BLaER1 treated with 17β-estradiol and CSF1 and Interleukin-3, amounts not matched to agents 10 nM and 100 nM (cell line): ENCODE results near the gene KCNK1.
"Not testable (repeated sequence)": the region's sequence is repeated elsewhere in the genome, so short reads cannot be mapped to it uniquely, and the experiment has no call there.

Experiments used
- H3K27ac ChIP-seq, 11 experiments: shearing (Covaris generic); formaldehyde crosslinking; 2 replicates each; pipeline ENCODE4 v1.8.1; 2022
- H3K27me3 ChIP-seq, 11 experiments: shearing (Covaris generic); formaldehyde crosslinking; 2 replicates each; pipeline ENCODE4 v1.8.1; 2022
- H3K36me3 ChIP-seq, 11 experiments: shearing (Covaris generic); formaldehyde crosslinking; 2 replicates each; pipeline ENCODE4 v1.8.1; 2022
- H3K4me1 ChIP-seq, 10 experiments: shearing (Covaris generic); formaldehyde crosslinking; 2 replicates each; pipeline ENCODE4 v1.8.1; 2022
- H3K4me2 ChIP-seq, 11 experiments: shearing (Covaris generic); formaldehyde crosslinking; 2 replicates each; pipeline ENCODE4 v1.8.1; 2022
- H3K4me3 ChIP-seq, 10 experiments: shearing (Covaris generic); formaldehyde crosslinking; 2 replicates each; pipeline ENCODE4 v1.8.1; 2022
- H3K9ac ChIP-seq, 11 experiments: shearing (Covaris generic); formaldehyde crosslinking; 2 replicates each; pipeline ENCODE4 v1.8.1; 2022
- H3K9me3 ChIP-seq, 11 experiments: shearing (Covaris generic); formaldehyde crosslinking; replicated peaks in 1 of 11; 2 replicates each; pipeline ENCODE4 v1.8.1; 2022
- H4K20me1 ChIP-seq, 11 experiments: shearing (Covaris generic); formaldehyde crosslinking; 2 replicates each; pipeline ENCODE4 v1.8.1; 2022
- Cebpa-rat ChIP-seq, 11 experiments: shearing (Covaris generic); IDR thresholded peaks; 2 replicates each; pipeline ENCODE4 v1.8.1; 2022

KCNK1 gene

DNA sequence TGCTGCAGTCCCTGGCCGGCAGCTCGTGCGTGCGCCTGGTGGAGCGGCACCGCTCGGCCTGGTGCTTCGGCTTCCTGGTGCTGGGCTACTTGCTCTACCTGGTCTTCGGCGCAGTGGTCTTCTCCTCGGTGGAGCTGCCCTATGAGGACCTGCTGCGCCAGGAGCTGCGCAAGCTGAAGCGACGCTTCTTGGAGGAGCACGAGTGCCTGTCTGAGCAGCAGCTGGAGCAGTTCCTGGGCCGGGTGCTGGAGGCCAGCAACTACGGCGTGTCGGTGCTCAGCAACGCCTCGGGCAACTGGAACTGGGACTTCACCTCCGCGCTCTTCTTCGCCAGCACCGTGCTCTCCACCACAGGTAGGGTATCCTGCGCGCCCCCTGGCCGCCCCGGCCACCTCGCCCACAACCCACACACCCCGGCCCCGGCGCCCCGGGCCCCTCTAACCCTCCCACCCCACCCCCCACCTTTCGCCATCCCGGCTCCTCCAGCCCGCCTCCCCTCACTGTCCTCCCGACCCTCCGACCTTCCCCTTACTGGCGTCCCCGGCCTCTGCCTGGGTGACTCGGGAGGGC, 352 bp downstream of the KCNK1 start:
- no peak overlapping the region for H3K27ac ChIP-seq
- no peak overlapping the region for H3K4me2 ChIP-seq
- no peaks in the 10 kb centered on the region for H3K36me3 ChIP-seq
- TF ChIP-seq Cebpa-rat (IDR thresholded peaks at IDR 0.05), result no peak
- H3K4me1 ChIP-seq, result no peaks in the 10 kb centered on the region
- peaks cover 7 to 20% (median 15%) of the 10 kb centered on the region in 11 experiments; a peak in 18 of 22 replicates for H3K9me3 ChIP-seq
- H3K4me3 ChIP-seq, result no peak overlapping the region
- H3K27me3 ChIP-seq, result no peaks in the 10 kb centered on the region
- H4K20me1 ChIP-seq, result no peaks in the 10 kb centered on the region
- H3K9ac ChIP-seq, result no peak overlapping the region

DNA sequence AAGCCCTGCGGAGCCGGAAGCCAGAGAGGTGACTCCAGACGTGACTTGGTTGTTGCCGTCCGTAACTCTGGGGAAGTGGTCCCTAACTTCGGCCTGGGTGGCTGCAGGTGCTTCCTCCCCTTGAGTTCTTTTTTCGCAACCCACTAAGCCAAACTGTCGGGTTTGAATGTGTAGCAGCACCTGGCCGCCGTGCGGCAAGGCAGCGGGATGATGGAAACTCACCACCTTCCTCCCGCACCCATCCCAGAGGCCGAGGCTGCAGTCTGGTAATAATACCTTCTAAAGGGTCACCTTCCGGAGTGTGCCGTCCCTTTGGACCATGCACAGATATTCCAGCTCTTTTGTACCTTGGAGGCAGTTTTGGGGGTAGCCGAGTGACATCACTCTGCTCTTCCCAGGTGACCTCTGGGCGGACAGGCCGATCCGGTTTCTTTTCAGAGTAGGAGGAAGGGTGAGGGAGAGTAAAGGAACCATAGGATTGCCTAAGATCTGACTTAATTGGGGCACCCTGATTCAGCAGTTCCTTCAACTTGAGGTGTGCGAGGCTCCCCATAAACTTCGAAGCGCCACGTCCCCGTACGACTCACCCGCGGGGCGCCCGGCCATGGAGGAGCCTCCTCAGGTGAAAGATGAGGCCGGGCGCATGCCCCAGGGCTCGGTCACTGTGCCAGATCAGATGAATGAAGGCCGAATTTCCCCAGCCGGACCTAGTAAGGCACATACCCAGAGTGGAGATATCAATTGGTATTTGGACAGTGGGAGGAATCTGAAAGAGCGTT, 1.0 kb downstream of the KCNK1 start:
- H3K36me3 ChIP-seq, result no peaks in the 10 kb centered on the region
- no peak for TF ChIP-seq Cebpa-rat (IDR thresholded peaks at IDR 0.05)
- no peak overlapping the region for H3K9ac ChIP-seq
- H3K4me1 ChIP-seq, result no peaks in the 10 kb centered on the region
- no peak overlapping the region for H3K4me2 ChIP-seq
- no peaks in the 10 kb centered on the region for H4K20me1 ChIP-seq
- no peaks in the 10 kb centered on the region for H3K27me3 ChIP-seq
- H3K9me3 ChIP-seq, result peaks cover 7 to 20% (median 15%) of the 10 kb centered on the region in 11 experiments; a peak in 18 of 22 replicates
- H3K27ac ChIP-seq, result no peak overlapping the region
- no peak overlapping the region for H3K4me3 ChIP-seq

DNA sequence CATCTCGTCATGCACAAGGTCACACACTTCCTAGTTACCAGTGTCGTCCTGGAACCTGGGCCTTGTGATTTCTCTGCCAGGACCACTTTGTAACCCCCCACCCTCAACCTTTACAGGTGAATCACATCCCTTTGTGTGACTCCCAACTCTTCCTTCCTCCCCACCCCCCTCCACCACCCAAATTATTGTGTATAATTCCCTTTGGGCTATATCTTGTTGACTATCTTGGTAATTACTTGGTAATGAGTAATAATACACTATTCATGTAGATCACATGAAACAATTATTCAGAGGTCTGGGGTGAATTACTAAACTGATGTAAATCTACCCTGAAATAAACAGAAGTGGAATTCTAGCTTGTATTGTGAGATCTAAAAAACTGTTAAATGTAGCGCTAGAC, 1.7 kb downstream of the KCNK1 start:
- Histone ChIP-seq H3K9ac (no peak overlapping the region), H3K36me3 (no peaks in the 10 kb centered on the region), H3K4me1 (no peaks in the 10 kb centered on the region), H3K9me3 (peaks cover 7 to 20% (median 15%) of the 10 kb centered on the region in 11 experiments; a peak in 18 of 22 replicates), H3K27me3 (no peaks in the 10 kb centered on the region), H4K20me1 (no peaks in the 10 kb centered on the region), H3K27ac (no peak overlapping the region), H3K4me3 (no peak overlapping the region), H3K4me2 (no peak overlapping the region)
- TF ChIP-seq Cebpa-rat (IDR thresholded peaks at IDR 0.05), result no peak

DNA sequence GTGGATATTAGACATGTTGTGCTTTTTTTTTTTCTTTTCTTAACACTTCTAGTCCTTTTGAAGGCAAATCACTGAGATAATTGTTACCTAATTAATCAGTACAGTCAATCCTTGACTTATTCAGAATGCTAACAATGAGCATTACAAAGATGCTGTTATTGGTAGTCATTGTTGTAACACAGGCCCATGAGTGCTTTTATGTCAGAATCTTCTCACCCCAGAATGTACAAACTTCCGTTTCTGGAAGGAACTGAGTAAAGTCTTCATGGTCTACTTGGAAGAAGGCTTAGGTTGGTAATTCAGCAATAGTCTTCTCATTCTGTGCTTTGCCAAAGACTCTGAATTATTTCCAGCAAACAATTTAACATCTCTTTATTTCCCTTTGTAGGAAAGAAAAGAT, 3.1 kb downstream of the KCNK1 start:
- Histone ChIP-seq H3K4me2 (no peak overlapping the region), H3K9ac (no peak overlapping the region), H3K27ac (no peak overlapping the region), H3K27me3 (no peaks in the 10 kb centered on the region), H4K20me1 (no peaks in the 10 kb centered on the region), H3K4me1 (no peaks in the 10 kb centered on the region), H3K9me3 (peaks cover 7 to 20% (median 15%) of the 10 kb centered on the region in 11 experiments; a peak in 18 of 22 replicates), H3K36me3 (no peaks in the 10 kb centered on the region), H3K4me3 (no peak overlapping the region)
- TF ChIP-seq Cebpa-rat (IDR thresholded peaks at IDR 0.05), result no peak

DNA sequence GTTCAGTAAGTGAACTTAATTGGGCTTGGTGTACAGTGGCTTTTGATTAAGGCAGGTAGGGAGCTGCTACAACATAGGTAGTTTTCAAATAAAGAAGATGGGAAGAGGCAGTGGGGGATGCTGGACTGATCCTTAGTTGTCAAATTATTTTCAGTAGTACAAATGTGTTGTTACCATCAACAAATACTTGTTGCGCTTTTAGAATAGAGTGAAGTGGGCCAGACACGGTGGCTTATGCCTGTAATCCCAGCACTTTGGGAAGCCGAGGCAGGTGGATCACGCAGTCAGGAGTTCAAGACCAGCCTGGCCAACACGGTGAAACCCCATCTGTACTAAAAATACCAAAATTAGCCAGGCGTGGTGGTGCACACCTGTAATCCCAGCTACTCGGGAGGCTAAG, 5.5 kb downstream of the KCNK1 start:
- H3K27me3 ChIP-seq, H3K27ac ChIP-seq, H3K9me3 ChIP-seq, H4K20me1 ChIP-seq, H3K36me3 ChIP-seq, H3K9ac ChIP-seq, H3K4me2 ChIP-seq, H3K4me3 ChIP-seq, H3K4me1 ChIP-seq: not testable (repeated sequence)

DNA sequence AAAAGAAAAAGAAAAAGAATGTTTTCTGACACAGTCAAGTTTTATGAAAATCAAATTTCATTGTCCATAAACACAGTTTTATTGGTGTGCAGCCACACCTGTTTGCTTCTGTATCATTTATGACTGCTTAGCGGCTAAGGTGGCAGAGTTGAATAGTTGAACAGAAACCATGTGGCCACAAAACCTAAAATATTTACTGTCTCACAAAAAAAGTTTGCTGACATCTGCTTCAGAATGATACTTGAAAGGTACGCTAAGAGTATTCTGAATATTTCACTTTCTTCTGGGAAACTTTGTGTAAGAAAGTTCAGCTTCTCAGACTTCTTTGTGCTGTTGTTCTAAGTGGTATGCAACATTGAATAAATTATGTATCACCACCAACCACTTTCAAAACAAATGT, 6.2 kb downstream of the KCNK1 start:
- Histone ChIP-seq H3K36me3 (no peaks in the 10 kb centered on the region), H3K4me2 (no peak overlapping the region), H3K4me1 (no peaks in the 10 kb centered on the region), H3K27ac (no peak overlapping the region), H3K4me3 (no peak overlapping the region), H4K20me1 (no peaks in the 10 kb centered on the region), H3K27me3 (no peaks in the 10 kb centered on the region), H3K9me3 (peaks cover 0 to 4% (median 3%) of the 10 kb centered on the region in 11 experiments; a peak in 14 of 22 replicates), H3K9ac (no peak overlapping the region)
- no peak for TF ChIP-seq Cebpa-rat (IDR thresholded peaks at IDR 0.05)

DNA sequence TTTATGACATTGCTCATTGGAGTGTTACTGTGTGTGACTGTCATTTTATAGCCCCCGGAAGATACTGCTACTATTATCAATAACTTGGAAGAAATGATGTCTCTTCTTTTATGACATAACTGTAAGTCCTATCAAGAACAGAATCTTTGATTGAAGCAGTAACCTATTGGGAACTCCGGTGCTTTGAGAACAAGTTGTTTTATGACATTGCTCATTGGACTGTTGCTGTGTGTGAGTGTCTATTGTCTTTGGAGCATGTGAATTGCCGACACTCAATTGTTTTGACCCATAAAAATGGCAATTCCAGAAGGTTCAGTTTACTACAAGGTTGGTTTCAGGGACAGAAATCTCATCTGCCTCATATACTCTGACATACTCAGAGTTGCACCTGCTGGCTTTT, 8.0 kb downstream of the KCNK1 start:
- Histone ChIP-seq H3K4me2 (no peak overlapping the region), H3K27me3 (no peaks in the 10 kb centered on the region)
- no peak for TF ChIP-seq Cebpa-rat (IDR thresholded peaks at IDR 0.05)

DNA sequence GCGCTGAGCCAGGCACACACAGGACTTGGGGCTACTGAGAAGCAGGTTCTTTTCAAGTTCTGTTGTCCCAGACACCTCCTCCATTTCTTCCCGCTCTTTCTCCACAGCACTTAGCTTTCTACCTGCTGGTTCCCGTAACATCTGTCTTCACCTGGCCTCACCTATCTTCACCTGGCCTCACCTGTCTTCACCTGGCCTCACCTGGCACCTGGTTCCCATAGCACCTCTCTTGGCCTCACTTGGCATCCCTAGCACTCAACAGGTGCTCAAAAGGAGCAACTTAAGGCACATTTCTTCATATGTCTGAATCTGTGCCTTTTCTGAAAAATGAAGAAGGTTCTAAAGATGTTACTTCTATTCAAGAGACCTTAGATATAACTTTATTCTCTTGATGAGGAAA, 10.4 kb downstream of the KCNK1 start:
- H3K27me3 ChIP-seq, result no peaks in the 10 kb centered on the region
- H3K9ac ChIP-seq, result no peak overlapping the region
- no peak overlapping the region for H3K4me2 ChIP-seq
- no peak overlapping the region for H3K4me3 ChIP-seq
- no peaks in the 10 kb centered on the region for H3K36me3 ChIP-seq
- no peaks in the 10 kb centered on the region for H3K9me3 ChIP-seq
- no peaks in the 10 kb centered on the region for H3K4me1 ChIP-seq
- no peak overlapping the region for H3K27ac ChIP-seq
- TF ChIP-seq Cebpa-rat (IDR thresholded peaks at IDR 0.05), result no peak
- no peaks in the 10 kb centered on the region for H4K20me1 ChIP-seq

More for the DNA sequence above, 8.0 kb downstream of the KCNK1 start:
- H3K27ac ChIP-seq, result no peak overlapping the region
- no peak overlapping the region for H3K4me3 ChIP-seq
- H4K20me1 ChIP-seq, result no peaks in the 10 kb centered on the region
- no peaks in the 10 kb centered on the region for H3K9me3 ChIP-seq
- H3K4me1 ChIP-seq, result no peaks in the 10 kb centered on the region
- no peaks in the 10 kb centered on the region for H3K36me3 ChIP-seq
- no peak overlapping the region for H3K9ac ChIP-seq

DNA sequence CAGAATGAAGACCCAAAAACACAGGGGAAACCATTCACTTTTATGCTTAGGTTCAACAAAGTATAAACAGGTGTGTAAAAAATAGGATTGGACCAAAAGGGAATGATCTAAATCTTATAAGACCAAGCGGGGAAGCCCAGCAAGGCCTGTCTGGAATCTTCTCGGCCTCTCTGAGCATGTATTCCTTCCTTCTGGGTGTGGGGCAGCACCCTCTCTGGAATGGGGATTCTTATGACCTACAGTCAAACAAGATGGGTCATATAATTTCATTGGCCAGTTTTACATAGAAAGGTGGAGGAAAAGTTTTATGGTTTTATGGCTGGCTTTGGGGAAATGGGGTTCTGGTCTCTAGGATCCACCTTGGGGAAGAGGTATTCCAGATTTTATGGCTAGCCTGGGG, 11.2 kb downstream of the KCNK1 start:
- Histone ChIP-seq H3K27ac (no peak overlapping the region), H3K27me3 (no peaks in the 10 kb centered on the region), H3K4me2 (no peak overlapping the region), H3K9ac (no peak overlapping the region), H4K20me1 (no peaks in the 10 kb centered on the region), H3K4me1 (no peaks in the 10 kb centered on the region), H3K36me3 (no peaks in the 10 kb centered on the region), H3K9me3 (no peaks in the 10 kb centered on the region), H3K4me3 (no peak overlapping the region)
- TF ChIP-seq Cebpa-rat (IDR thresholded peaks at IDR 0.05), result no peak

DNA sequence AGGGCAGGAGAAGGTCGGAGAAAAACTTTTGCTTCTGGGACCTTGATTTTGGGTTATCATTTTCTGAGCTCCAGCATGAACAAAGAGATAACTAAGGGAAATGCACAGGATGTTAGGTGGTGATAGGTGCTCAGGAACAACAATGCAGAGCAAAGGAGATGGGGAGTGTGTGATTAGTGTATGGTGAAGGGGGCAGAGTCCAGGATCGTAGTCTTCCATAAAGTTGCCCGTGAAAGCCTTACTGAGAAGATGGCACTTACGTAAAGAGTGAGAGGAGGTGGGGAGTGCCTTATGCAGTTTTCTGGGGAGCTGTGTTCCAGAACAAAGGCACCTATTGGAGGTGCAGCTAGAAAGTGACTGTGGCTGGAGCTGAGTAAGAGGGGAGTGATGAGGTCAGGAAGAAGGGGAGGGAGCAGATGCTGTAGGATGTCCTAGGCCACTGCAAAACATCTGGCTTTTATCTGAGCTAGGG, 11.6 kb downstream of the KCNK1 start:
- H3K36me3 ChIP-seq, result no peaks in the 10 kb centered on the region
- H3K27me3 ChIP-seq, result no peaks in the 10 kb centered on the region
- H3K9me3 ChIP-seq, result no peaks in the 10 kb centered on the region
- no peak overlapping the region for H3K4me2 ChIP-seq
- H3K4me1 ChIP-seq, result no peaks in the 10 kb centered on the region
- no peak overlapping the region for H3K4me3 ChIP-seq
- no peak overlapping the region for H3K9ac ChIP-seq
- H4K20me1 ChIP-seq, result no peaks in the 10 kb centered on the region
- TF ChIP-seq Cebpa-rat (IDR thresholded peaks at IDR 0.05), result no peak
- H3K27ac ChIP-seq, result no peak overlapping the region
